GM19025 (cell line): ENCODE results near the gene ZNF433.
"Not testable (repeated sequence)": the region's sequence is repeated elsewhere in the genome, so short reads cannot be mapped to it uniquely, and the experiment has no call there.

Experiments used
- ATAC-seq: cut with Tn5 transposase; IDR thresholded peaks from one replicate; pipeline ENCODE4 v1.9.1; 2021; ENCODE audit warnings: mild to moderate bottlenecking, low read depth, moderate library complexity; ENCODE audit not compliant: unreplicated experiment

The ZNF433 gene

GRCh38 chr19:12035220-12036172 is at the start of gene ZNF433:
Gene ZNF433 (minus strand): TSS chr19:12035679. CDS start chr19:12035539, 140 bp downstream.
- peak; percentile 85 for ATAC-seq

GRCh38 chr19:12083336-12083735 is 47.9 kb upstream of the ZNF433 start:
- not testable (repeated sequence) for ATAC-seq

GRCh38 chr19:12077375-12077774 is 41.9 kb upstream of the ZNF433 start:
- no peak for ATAC-seq

DNA sequence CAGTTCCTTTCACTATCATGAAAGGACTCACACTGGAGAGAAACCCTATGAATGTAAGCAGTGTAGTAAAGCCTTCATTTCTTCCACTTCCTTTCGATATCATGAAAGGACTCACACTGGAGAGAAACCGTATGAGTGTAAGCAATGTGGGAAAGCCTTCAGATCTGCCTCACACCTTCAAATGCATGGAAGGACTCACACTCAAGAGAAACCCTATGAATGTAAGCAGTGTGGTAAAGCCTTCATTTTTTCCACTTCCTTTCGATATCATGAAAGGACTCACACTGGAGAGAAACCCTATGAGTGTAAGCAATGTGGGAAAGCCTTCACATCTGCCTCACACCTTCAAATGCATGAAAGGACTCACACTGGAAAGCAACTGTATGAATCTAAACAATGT is 40.9 kb upstream of the ZNF433 start:
- ATAC-seq = not testable (repeated sequence)

- no peak for ATAC-seq
These were observed 40.2 kb upstream of the ZNF433 start for GRCh38 chr19:12075538-12076139.

GRCh38 chr19:12064590-12065538 is 29.4 kb upstream of the ZNF433 start, which contains the start of gene ZNF844:
Gene ZNF844 (plus strand): TSS chr19:12064731. CDS start chr19:12064874, 143 bp downstream.
- ATAC-seq = peak; percentile 72

DNA sequence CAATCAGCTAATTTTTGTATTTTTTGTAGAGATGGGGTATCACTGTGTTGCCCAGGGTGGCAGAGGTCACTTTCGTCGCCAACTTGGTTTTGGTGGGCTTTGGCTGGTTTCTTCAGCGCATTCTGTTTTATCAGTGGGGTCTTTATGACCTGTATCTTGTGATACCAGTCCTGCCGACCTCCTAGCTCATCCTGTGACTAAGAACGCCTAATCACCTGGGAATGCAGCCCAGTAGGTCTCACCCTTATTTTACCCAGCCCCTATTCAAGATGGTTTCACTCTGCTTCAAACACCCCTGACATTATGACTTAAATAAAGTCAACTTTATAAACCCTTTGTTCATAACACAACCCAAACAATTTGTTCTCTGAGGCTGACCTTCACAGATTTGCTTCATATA is 20.3 kb upstream of the ZNF433 start:
- no peak for ATAC-seq

- ATAC-seq = peak; percentile 83
These were observed 17.2 kb upstream of the ZNF433 start, which contains the start of gene ZNF878 for GRCh38 chr19:12052497-12053169. Gene ZNF878 (minus strand): TSS chr19:12052961. CDS start chr19:12052801, 160 bp downstream.

DNA sequence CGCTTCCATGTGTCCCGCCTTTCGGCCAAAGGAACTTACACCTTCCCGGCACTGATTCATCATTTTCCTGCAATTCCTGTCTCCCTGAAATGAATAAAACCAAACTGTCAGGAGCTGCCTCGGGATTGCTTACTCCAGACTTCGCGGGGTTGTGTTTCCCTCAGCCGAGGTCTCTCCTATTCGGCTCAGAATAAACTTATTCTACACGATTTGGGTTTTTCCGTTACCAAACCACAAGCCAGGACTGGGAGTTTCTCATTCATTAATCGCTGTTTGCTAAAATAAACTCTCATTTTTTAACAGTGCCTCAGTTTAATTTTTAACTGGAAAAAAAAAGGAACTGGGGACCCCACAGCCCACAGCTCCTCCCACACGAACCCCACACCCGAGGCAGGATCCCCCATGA is 16.6 kb upstream of the ZNF433 start:
- no peak for ATAC-seq

DNA sequence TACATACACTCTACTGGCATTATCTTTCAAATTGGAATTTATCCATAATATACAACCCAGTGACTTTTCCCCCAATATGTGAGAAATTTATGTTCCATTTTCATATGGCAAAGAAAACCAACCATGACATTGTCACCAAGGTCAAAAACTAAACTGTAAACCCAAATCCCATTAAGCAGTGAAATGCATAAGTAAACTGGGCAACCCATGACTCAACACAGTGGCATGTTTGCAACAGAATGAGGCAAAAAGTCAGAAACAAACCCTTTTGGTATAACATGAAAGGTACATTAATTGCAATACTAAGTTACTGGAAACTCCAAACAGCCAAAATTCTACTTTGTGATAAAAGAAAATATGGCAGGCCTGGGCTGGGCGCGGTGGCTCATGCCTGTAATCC is 12.4 kb upstream of the ZNF433 start:
- no peak for ATAC-seq

GRCh38 chr19:12043752-12044422 is 8.4 kb upstream of the ZNF433 start:
- no peak for ATAC-seq

DNA sequence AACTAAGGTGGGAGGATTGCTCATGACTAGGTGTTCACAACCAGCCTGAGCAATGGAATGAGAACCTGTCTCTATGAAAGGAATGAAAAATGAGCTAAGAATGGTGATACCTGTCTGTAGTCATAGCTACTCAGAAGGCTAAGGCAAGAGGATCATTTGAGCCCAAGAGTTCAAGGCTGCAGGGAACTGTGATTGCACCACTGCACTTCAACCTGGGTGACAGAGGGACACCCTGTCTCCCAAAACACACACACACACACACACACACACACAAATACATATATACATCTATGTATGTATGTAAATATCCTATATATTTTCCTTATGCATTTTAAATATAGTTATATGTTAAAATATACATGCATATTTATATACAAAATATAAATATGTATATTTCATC is 7.4 kb upstream of the ZNF433 start:
- ATAC-seq = no peak

DNA sequence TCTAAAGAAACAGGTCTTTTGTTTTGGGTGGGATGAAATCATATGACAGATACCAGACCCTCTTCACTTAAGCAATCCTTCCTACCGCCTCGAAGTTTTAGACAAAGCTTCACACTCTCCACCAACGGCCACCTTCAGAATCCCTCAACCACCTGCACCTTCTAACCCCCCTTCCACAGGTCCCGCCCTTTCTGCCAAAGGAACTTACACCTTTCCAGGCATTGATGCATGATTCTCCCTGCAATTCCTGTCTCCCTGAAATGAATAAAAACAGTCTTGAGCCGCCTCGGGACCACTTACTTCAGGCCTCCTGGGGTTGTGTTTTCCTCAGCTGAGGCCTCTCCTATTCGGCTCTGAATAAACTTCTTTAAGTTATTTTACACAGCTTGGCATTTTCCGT is 859 bp downstream of the ZNF433 start:
- no peak for ATAC-seq

DNA sequence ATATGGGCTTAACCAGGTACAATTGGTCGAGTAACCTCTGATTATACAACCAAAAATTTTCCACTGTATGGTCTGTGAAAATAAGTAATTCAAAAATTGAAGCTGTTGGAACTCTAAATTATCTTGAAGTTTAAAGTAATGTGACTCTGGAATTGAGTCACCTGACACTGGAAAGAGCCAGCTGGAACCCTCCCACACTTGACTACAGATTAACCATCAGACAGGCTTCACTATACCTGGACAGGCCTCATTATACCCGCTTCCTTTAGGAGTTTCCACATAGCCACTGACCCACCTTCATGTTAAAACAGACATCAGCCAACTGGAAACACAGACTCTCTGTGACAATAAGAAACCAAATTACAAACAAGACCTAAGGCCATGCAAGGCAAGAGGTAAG is 1.3 kb downstream of the ZNF433 start:
- ATAC-seq = no peak

GRCh38 chr19:12015753-12016116 is 19.7 kb downstream of the ZNF433 start:
- ATAC-seq = no peak

DNA sequence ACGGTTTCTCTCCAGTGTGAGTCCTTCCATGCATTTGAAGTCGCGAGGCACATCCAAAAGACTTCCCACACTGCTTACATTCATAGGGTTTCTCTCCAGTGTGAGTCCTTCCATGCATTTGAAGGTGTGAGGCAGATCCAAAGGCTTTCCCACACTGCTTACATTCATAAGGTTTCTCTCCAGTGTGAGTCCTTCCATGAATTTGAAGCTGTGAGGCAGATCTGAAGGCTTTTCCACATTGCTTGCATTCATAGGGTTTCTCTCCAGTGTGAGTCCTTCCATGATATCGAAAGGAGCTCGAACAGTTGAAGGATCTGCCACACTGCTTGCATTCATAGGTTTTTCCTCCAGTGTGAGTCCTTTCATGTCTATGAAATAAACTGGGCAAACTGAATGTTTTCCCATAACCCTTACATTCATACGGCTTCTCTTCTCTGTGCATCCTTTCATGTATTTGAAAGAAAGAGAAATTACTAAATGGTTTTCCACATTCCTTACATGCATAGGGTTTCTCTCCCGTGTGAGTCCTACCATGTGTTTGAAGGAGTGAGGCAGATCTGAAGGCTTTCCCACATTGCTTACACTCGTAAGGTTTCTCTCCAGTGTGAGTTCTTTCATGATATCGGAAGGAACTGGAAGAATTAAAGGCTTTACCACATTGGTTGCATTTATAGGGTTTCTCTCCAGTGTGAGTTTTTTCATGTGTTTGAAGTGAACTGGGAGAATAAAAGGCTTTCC is 20.3 kb downstream of the ZNF433 start:
- no peak for ATAC-seq

GRCh38 chr19:12000152-12000981 is 35.1 kb downstream of the ZNF433 start:
- ATAC-seq = no peak

GRCh38 chr19:11995174-11995573 is 40.3 kb downstream of the ZNF433 start:
- ATAC-seq = no peak
